Stimulated activated effector memory CD8-positive, alpha-beta T cell treated with anti-CD3 and anti-CD28 coated beads, Interleukin-12 subunit alpha, Interleukin-12 subunit beta, amount 100 ng/mL, for 72 hours (primary cell): ENCODE results near the gene EFNB3.

Source experiments
- ATAC-seq: fragments of 150-1000 bp; cut with Tn5 transposase; 2 replicates; pipeline ENCODE4 v1.10.0; 2021
- DNase-seq, 2 donors: peaks; one replicate each; pipeline ENCODE4 v3.0.0; 2021 to 2022; ENCODE audit warnings: low spot score in 2 of 2
- H3K27ac Mint-ChIP-seq: one replicate; pipeline ENCODE4 v1.8.0; 2022; ENCODE audit warnings: mild to moderate bottlenecking, mixed read lengths
- H3K36me3 Mint-ChIP-seq: one replicate; pipeline ENCODE4 v1.8.0; 2022; ENCODE audit warnings: mild to moderate bottlenecking, mixed read lengths
- H3K4me1 Mint-ChIP-seq: one replicate; pipeline ENCODE4 v1.8.0; 2022; ENCODE audit warnings: mixed read lengths
- H3K4me3 Mint-ChIP-seq: one replicate; pipeline ENCODE4 v1.8.0; 2022; ENCODE audit warnings: mild to moderate bottlenecking, mixed read lengths
- H3K9me3 Mint-ChIP-seq: one replicate; pipeline ENCODE4 v1.8.0; 2022; ENCODE audit warnings: mixed read lengths

Gene EFNB3

GRCh38 chr17:7704601-7705268, at the start of gene EFNB3:
Gene EFNB3, plus strand, starts transcription at chr17:7705202. Its CDS starts 397 bp downstream, at chr17:7705599.
- no peaks in the 10 kb centered on the region for H3K9me3 Mint-ChIP-seq
- H3K4me1 Mint-ChIP-seq = peaks cover 31% of the 10 kb centered on the region
- ATAC-seq (peak; percentile 9), DNase-seq (no peak)
- peak within 1 kb of the TSS; percentile 56 for H3K27ac Mint-ChIP-seq
- H3K4me3 Mint-ChIP-seq = peak within 1 kb of the TSS; percentile 66
- peaks cover 33% of the 10 kb centered on the region for H3K36me3 Mint-ChIP-seq

- Mint-ChIP-seq H3K36me3 (no peaks in the 10 kb centered on the region), H3K4me1 (peaks cover 9% of the 10 kb centered on the region), H3K27ac (no peak overlapping the region), H3K9me3 (no peaks in the 10 kb centered on the region), H3K4me3 (no peak overlapping the region)
- no peak for ATAC-seq
- no peak for DNase-seq
Observed at GRCh38 chr17:7655541-7655840, 49.5 kb upstream of the EFNB3 start.

DNA sequence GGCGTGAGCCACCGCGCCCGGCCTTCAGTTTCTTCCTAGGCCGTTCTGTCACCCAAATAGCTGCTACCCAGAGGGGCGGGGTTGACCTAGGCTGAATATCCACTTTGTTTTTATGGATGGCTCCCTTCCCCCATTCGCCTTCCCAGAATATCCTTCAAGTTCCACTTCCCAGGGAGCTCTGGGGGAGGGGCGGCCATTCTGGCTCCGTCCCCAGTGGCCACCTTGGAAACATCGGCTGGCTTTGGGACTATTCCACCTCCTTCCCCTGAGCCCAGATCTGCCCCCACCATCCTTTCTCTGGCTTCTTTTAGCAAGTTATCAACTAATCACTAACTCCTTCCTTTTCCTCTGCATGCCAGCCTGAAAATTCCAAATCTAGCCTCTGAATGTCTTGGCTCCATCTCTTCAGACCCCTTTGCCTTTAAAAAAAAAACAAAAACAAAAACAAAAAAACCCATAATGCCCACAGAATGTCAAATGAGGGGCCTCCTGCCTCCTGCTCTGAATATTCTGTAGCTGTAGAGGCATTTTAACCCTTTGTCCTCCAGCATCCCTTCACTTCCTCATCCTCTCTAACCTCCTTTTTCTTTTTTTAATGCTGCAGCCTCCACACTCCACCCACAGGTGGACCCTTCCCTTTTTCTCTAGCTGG, 47.9 kb upstream of the EFNB3 start:
- Mint-ChIP-seq H3K36me3 (no peaks in the 10 kb centered on the region), H3K4me3 (no peak overlapping the region), H3K9me3 (no peaks in the 10 kb centered on the region), H3K27ac (no peak overlapping the region), H3K4me1 (no peaks in the 10 kb centered on the region)
- DNase-seq = no peak
- no peak for ATAC-seq

DNA sequence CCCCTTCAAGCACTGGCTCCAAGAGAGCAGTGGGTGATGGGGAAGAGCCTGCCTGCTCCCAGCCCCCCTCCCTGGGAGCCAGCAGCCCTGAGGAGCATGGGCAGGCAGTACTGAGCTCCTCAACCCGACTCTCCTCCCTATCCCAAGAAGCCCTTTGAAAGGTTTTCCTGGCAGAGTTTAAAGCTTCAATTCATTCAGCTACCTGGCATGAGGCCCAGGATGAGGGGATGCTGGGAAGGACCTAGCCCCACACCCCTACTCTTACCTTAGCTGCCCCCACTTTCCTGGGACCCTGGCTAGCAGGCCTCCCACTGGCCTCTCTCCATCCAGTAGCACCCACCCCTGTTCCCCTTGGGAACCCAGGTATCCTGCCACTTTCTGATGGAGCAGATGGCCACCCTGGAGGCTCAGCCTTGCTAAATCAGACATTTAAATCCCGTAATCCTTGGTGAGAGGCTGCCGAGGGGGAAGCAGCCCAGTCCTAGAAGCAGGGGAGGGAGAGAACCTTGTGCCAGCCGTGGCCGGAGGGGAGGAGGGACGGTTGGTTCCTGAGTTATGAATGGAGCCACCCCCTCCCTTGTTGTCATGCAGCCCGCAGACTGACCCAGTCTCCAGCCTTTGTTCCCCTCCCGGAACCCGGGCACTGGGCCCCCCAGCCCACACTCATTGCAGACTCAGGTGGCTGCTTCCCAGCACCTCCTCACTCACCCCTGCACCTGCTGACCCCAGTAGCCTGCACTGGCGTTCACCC, 37.2 kb upstream of the EFNB3 start:
- DNase-seq = no peak
- Mint-ChIP-seq H3K27ac (peak overlapping the region; percentile 85), H3K9me3 (no peaks in the 10 kb centered on the region), H3K36me3 (peaks cover 78% of the 10 kb centered on the region), H3K4me3 (no peak overlapping the region), H3K4me1 (no peaks in the 10 kb centered on the region)
- ATAC-seq = no peak

GRCh38 chr17:7668482-7668881, 36.5 kb upstream of the EFNB3 start:
- Mint-ChIP-seq H3K27ac (no peak overlapping the region), H3K9me3 (no peaks in the 10 kb centered on the region), H3K4me1 (no peaks in the 10 kb centered on the region), H3K4me3 (no peak overlapping the region), H3K36me3 (peaks cover 85% of the 10 kb centered on the region)
- ATAC-seq = no peak
- DNase-seq = no peak

DNA sequence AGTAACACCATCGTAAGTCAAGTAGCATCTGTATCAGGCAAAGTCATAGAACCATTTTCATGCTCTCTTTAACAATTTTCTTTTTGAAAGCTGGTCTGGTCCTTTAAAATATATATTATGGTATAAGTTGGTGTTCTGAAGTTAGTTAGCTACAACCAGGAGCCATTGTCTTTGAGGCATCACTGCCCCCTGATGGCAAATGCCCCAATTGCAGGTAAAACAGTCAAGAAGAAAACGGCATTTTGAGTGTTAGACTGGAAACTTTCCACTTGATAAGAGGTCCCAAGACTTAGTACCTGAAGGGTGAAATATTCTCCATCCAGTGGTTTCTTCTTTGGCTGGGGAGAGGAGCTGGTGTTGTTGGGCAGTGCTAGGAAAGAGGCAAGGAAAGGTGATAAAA, 31.8 kb upstream of the EFNB3 start:
- Mint-ChIP-seq H3K4me3 (no peak overlapping the region), H3K27ac (no peak overlapping the region), H3K36me3 (peaks cover 89% of the 10 kb centered on the region), H3K4me1 (peaks cover 8% of the 10 kb centered on the region), H3K9me3 (peaks cover 4% of the 10 kb centered on the region)
- peak in 1 of 2 donors; percentile 71 for DNase-seq
- no peak for ATAC-seq

DNA sequence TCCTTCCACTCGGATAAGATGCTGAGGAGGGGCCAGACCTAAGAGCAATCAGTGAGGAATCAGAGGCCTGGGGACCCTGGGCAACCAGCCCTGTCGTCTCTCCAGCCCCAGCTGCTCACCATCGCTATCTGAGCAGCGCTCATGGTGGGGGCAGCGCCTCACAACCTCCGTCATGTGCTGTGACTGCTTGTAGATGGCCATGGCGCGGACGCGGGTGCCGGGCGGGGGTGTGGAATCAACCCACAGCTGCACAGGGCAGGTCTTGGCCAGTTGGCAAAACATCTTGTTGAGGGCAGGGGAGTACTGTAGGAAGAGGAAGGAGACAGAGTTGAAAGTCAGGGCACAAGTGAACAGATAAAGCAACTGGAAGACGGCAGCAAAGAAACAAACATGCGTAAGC, 30.1 kb upstream of the EFNB3 start:
- DNase-seq (no peak), ATAC-seq (no peak)
- H3K36me3 Mint-ChIP-seq = peaks cover 72% of the 10 kb centered on the region
- no peak overlapping the region for H3K4me3 Mint-ChIP-seq
- no peak overlapping the region for H3K27ac Mint-ChIP-seq
- H3K9me3 Mint-ChIP-seq = peaks cover 4% of the 10 kb centered on the region
- H3K4me1 Mint-ChIP-seq = peaks cover 8% of the 10 kb centered on the region

DNA sequence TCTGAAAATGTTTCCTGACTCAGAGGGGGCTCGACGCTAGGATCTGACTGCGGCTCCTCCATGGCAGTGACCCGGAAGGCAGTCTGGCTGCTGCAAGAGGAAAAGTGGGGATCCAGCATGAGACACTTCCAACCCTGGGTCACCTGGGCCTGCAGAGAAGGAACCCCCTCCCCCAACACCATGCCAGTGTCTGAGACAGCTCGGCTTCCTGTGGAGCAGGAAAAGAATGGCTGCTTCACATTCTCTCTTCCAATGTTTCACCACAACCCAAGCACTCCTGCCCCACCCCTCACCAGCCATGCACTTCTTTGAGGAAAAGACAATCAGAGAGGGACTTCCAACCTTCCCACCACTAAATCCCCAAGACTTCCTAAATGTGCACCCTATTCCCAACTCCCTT, 28.5 kb upstream of the EFNB3 start:
- no peak for ATAC-seq
- peaks cover 4% of the 10 kb centered on the region for H3K9me3 Mint-ChIP-seq
- peaks cover 66% of the 10 kb centered on the region for H3K36me3 Mint-ChIP-seq
- peaks cover 8% of the 10 kb centered on the region for H3K4me1 Mint-ChIP-seq
- no peak overlapping the region for H3K4me3 Mint-ChIP-seq
- H3K27ac Mint-ChIP-seq = peak overlapping the region; percentile 26
- no peak for DNase-seq

GRCh38 chr17:7677388-7678067, 27.5 kb upstream of the EFNB3 start:
- Mint-ChIP-seq H3K36me3 (peaks cover 66% of the 10 kb centered on the region), H3K4me3 (no peak overlapping the region), H3K4me1 (peaks cover 8% of the 10 kb centered on the region), H3K9me3 (peaks cover 4% of the 10 kb centered on the region), H3K27ac (no peak overlapping the region)
- ATAC-seq (no peak), DNase-seq (no peak)

GRCh38 chr17:7684851-7685532, 20.0 kb upstream of the EFNB3 start:
- no peak for DNase-seq
- Mint-ChIP-seq H3K9me3 (no peaks in the 10 kb centered on the region), H3K4me1 (peaks cover 41% of the 10 kb centered on the region), H3K36me3 (peaks cover 81% of the 10 kb centered on the region), H3K27ac (peak overlapping the region; percentile 99), H3K4me3 (peak overlapping the region; percentile 96)
- no peak for ATAC-seq

- Mint-ChIP-seq H3K4me3 (peak overlapping the region; percentile 96), H3K9me3 (no peaks in the 10 kb centered on the region), H3K4me1 (peaks cover 45% of the 10 kb centered on the region), H3K36me3 (peaks cover 86% of the 10 kb centered on the region), H3K27ac (peak overlapping the region; percentile 99)
- peak; percentile 81 for ATAC-seq
- peak; percentile 71 to 90 for DNase-seq
Observed at GRCh38 chr17:7685533-7686221, 19.3 kb upstream of the EFNB3 start.

- peaks cover 86% of the 10 kb centered on the region for H3K36me3 Mint-ChIP-seq
- H3K4me1 Mint-ChIP-seq = peaks cover 45% of the 10 kb centered on the region
- peak overlapping the region; percentile 99 for H3K27ac Mint-ChIP-seq
- peak overlapping the region; percentile 96 for H3K4me3 Mint-ChIP-seq
- ATAC-seq (peak; percentile 67), DNase-seq (peak; percentile 66 to 90)
- no peaks in the 10 kb centered on the region for H3K9me3 Mint-ChIP-seq
Observed at GRCh38 chr17:7686222-7687071, 18.6 kb upstream of the EFNB3 start.

DNA sequence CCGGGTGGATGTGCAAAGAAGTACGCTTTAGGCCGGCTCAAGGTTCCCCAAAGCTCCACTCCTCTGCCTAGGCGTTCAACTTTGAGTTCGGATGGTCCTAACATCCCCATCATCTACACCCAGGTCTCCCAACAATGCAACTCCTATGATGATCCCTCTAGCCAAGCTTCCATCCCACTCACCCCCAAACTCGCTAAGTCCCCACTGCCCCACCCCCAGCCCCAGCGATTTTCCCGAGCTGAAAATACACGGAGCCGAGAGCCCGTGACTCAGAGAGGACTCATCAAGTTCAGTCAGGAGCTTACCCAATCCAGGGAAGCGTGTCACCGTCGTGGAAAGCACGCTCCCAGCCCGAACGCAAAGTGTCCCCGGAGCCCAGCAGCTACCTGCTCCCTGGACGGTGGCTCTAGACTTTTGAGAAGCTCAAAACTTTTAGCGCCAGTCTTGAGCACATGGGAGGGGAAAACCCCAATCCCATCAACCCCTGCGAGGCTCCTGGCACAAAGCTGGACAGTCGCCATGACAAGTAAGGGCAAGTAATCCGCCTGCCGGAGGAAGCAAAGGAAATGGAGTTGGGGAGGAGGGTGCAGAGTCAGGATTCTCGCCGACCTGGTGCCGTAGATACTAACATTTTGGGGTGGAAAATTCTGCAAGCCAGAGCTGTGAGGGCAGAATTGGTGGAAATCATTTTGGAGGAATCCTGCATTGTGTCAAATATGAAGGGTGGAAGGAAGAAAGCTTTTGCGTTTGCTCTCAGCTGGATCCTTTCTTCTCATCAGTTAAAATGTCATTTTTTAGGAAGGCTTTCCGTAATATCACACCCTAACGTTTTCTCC, 17.7 kb upstream of the EFNB3 start, which contains the start of gene TP53:
Gene TP53, minus strand, starts transcription at position 419 of the 836 bp plus-strand sequence. CDS start 10,896 bp downstream, outside the sequence.
- peak within 1 kb of the TSS; percentile 99 for H3K27ac Mint-ChIP-seq
- peaks cover 45% of the 10 kb centered on the region for H3K4me1 Mint-ChIP-seq
- peak within 1 kb of the TSS; percentile 96 for H3K4me3 Mint-ChIP-seq
- DNase-seq (peak; percentile 72 to 94), ATAC-seq (peak; percentile 62)
- no peaks in the 10 kb centered on the region for H3K9me3 Mint-ChIP-seq
- H3K36me3 Mint-ChIP-seq = peaks cover 86% of the 10 kb centered on the region
